ENCODE data around the gene DNMBP.

Gene DNMBP

GRCh38 chr10:99860466-99860865, 149.3 kb downstream of the DNMBP start:
- TF ChIP-seq, protein P1, sequence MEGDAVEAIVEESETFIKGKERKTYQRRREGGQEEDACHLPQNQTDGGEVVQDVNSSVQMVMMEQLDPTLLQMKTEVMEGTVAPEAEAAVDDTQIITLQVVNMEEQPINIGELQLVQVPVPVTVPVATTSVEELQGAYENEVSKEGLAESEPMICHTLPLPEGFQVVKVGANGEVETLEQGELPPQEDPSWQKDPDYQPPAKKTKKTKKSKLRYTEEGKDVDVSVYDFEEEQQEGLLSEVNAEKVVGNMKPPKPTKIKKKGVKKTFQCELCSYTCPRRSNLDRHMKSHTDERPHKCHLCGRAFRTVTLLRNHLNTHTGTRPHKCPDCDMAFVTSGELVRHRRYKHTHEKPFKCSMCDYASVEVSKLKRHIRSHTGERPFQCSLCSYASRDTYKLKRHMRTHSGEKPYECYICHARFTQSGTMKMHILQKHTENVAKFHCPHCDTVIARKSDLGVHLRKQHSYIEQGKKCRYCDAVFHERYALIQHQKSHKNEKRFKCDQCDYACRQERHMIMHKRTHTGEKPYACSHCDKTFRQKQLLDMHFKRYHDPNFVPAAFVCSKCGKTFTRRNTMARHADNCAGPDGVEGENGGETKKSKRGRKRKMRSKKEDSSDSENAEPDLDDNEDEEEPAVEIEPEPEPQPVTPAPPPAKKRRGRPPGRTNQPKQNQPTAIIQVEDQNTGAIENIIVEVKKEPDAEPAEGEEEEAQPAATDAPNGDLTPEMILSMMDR (IDR thresholded peaks at IDR 0.05; ENCODE audit: control insufficient read depth, insufficient read depth, low read depth, low read length, missing control alignments) = no peak

DNA sequence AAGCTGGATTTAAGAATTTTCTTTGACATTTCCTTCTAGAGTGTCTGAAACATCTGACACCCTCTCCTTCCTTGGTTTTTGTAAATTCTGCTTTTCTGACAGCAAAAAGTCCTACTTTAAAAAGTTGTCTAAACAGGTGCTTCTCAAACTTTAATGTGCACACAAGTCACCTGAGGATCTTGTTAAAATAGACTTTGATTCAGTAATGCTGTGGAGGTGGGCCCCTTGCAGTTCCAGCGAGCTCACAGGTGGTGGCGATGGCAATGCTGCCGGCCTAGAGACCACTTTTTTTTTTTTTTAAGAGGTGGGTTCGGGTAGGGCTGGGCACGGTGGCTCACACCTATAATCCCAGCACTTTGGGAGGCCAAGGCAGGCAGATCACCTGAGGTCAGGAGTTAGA, 150.2 kb downstream of the DNMBP start:
- no peak overlapping the region for H3K4me3 ChIP-seq (ENCODE audit: control insufficient read depth, low read depth, low read length)
- no peak for DNase-seq (ENCODE audit: low read depth)
- TF ChIP-seq, protein P1 (IDR thresholded peaks at IDR 0.05; ENCODE audit: control insufficient read depth, insufficient read depth, low read depth, low read length, missing control alignments) = peak; percentile 24

More at GRCh38 chr10:99860466-99860865, 149.3 kb downstream of the DNMBP start:
- H3K4me3 ChIP-seq (ENCODE audit: control insufficient read depth, low read depth, low read length) = no peak overlapping the region
- no peak for DNase-seq (ENCODE audit: low read depth)

DNA sequence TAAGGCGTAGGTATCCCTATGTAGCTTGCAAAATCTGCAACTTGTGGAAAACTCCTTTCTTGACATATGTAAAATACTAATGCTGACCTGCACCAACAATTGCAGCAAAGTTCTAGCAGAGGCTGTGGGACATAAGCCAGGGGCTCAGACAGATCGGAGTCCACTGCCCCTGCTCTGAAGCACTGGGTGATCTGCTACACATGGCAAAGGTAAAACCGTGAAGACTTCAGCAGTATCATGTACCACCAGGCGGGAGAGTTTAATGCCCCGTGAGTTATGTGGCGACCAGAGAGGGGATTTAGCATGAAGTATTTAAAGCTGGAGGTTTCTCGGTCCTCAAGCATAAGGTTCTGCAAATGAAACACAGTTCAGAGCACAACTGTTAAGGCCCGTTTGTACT, 150.9 kb downstream of the DNMBP start:
- H3K4me3 ChIP-seq (ENCODE audit: control insufficient read depth, low read depth, low read length) = no peak overlapping the region
- no peak for DNase-seq (ENCODE audit: low read depth)
- TF ChIP-seq, protein P1 (IDR thresholded peaks at IDR 0.05; ENCODE audit: control insufficient read depth, insufficient read depth, low read depth, low read length, missing control alignments) = no peak

GRCh38 chr10:99855479-99856071, 154.2 kb downstream of the DNMBP start:
- H3K4me3 ChIP-seq (ENCODE audit: control insufficient read depth, low read depth, low read length) = no peak overlapping the region
- TF ChIP-seq, protein P1 (IDR thresholded peaks at IDR 0.05; ENCODE audit: control insufficient read depth, insufficient read depth, low read depth, low read length, missing control alignments) = no peak
- DNase-seq (ENCODE audit: low read depth) = no peak

GRCh38 chr10:99854860-99855259, 154.9 kb downstream of the DNMBP start:
- no peak overlapping the region for H3K4me3 ChIP-seq (ENCODE audit: control insufficient read depth, low read depth, low read length)
- peak; percentile 67 for DNase-seq (ENCODE audit: low read depth)
- TF ChIP-seq, protein P1 (IDR thresholded peaks at IDR 0.05; ENCODE audit: control insufficient read depth, insufficient read depth, low read depth, low read length, missing control alignments) = peak; percentile 76

- DNase-seq (ENCODE audit: low read depth) = no peak
- H3K4me3 ChIP-seq (ENCODE audit: control insufficient read depth, low read depth, low read length) = no peak overlapping the region
- TF ChIP-seq, protein P1 (IDR thresholded peaks at IDR 0.05; ENCODE audit: control insufficient read depth, insufficient read depth, low read depth, low read length, missing control alignments) = no peak
Observed at GRCh38 chr10:99853655-99854054, 156.1 kb downstream of the DNMBP start.
